GM23338 (cell line): ENCODE measurements around the gene ECE1. TPM values are rescaled to one million over a fixed set of nuclear protein-coding genes. Genes with fewer than 3 reads are reported as not detected.

ENCODE experiments used
- ATAC-seq: fragments of 200-7000 bp; cut with Tn5 transposase; 3 replicates; pipeline ENCODE4 v1.9.1; 2020
- DNase-seq: peaks from one replicate; pipeline ENCODE4 v3.0.0-alpha.2; 2015; ENCODE audit warnings: low spot score
- H2AFZ ChIP-seq: fragments of 200-600 bp; sonication (generic); 2 replicates; pipeline ENCODE4 v1.8.0; 2016; ENCODE audit warnings: antibody characterized with exemption, mild to moderate bottlenecking, moderate library complexity
- H3F3A ChIP-seq: fragments of 200-600 bp; sonication (generic); replicated peaks from 2 replicates; pipeline ENCODE4 v1.8.0; 2017; ENCODE audit warnings: antibody characterized with exemption, mixed run types, low read depth
- H3K27ac ChIP-seq: fragments of 200-600 bp; sonication (generic); 2 replicates; pipeline ENCODE4 v1.6.1; 2016; ENCODE audit warnings: low read depth
- H3K27me3 ChIP-seq: fragments of 200-600 bp; sonication (generic); 2 replicates; pipeline ENCODE4 v1.8.0; 2016; ENCODE audit warnings: mild to moderate bottlenecking, mixed run types, moderate library complexity; ENCODE audit not compliant: insufficient read depth
- H3K36me3 ChIP-seq: fragments of 200-600 bp; sonication (generic); 2 replicates; pipeline ENCODE4 v1.8.0; 2016; ENCODE audit warnings: mild to moderate bottlenecking; ENCODE audit not compliant: insufficient read depth
- H3K4me1 ChIP-seq: fragments of 200-600 bp; sonication (generic); 2 replicates; pipeline ENCODE4 v1.8.0; 2016; ENCODE audit warnings: mild to moderate bottlenecking, moderate library complexity; ENCODE audit not compliant: insufficient read depth
- H3K4me2 ChIP-seq: fragments of 200-600 bp; sonication (generic); 2 replicates; pipeline ENCODE4 v1.7.1; 2017; ENCODE audit warnings: mixed run types
- H3K4me3 ChIP-seq: fragments of 200-600 bp; sonication (generic); 2 replicates; pipeline ENCODE4 v1.6.1; 2016; ENCODE audit warnings: mixed run types
- H3K79me2 ChIP-seq: fragments of 200-600 bp; sonication (generic); replicated peaks from 2 replicates; pipeline ENCODE4 v1.8.0; 2017; ENCODE audit warnings: mild to moderate bottlenecking; ENCODE audit not compliant: insufficient read depth
- H3K9me2 ChIP-seq: fragments of 200-600 bp; sonication (generic); 2 replicates; pipeline ENCODE4 v1.8.0; 2017; ENCODE audit not compliant: insufficient read depth
- H4K20me1 ChIP-seq: fragments of 200-600 bp; sonication (generic); replicated peaks from 2 replicates; pipeline ENCODE4 v1.8.0; 2017; ENCODE audit warnings: mild to moderate bottlenecking; ENCODE audit not compliant: insufficient read depth
- H3K27ac Mint-ChIP-seq: 2 replicates; pipeline ENCODE4 v1.8.0; 2020; ENCODE audit warnings: inconsistent platforms, mild to moderate bottlenecking, moderate library complexity, mixed read lengths
- H3K27me3 Mint-ChIP-seq: 3 replicates; pipeline ENCODE4 v1.8.0; 2022; ENCODE audit warnings: low read depth, mild to moderate bottlenecking, moderate library complexity, mixed read lengths, inconsistent platforms; ENCODE audit not compliant: insufficient read depth, poor library complexity
- H3K36me3 Mint-ChIP-seq: 3 replicates; pipeline ENCODE4 v1.8.0; 2021; ENCODE audit warnings: low read depth, mild to moderate bottlenecking, inconsistent platforms, moderate library complexity, mixed read lengths
- H3K4me1 Mint-ChIP-seq: 3 replicates; pipeline ENCODE4 v1.8.0; 2020; ENCODE audit warnings: mild to moderate bottlenecking, inconsistent platforms, mixed read lengths
- H3K4me3 Mint-ChIP-seq: 3 replicates; pipeline ENCODE4 v1.8.0; 2021; ENCODE audit warnings: moderate library complexity, mild to moderate bottlenecking, inconsistent platforms, mixed read lengths
- H3K9me3 Mint-ChIP-seq: 3 replicates; pipeline ENCODE4 v1.8.0; 2020; ENCODE audit warnings: moderate library complexity, mild to moderate bottlenecking, inconsistent platforms, mixed read lengths
- CREB1 ChIP-seq: fragments of 250-450 bp; sonication (Bioruptor Pico); IDR thresholded peaks from 2 replicates; pipeline ENCODE4 v1.5.0; 2020; ENCODE audit warnings: low read depth, mild to moderate bottlenecking, moderate library complexity
- EZH2 ChIP-seq: fragments of 200-600 bp; sonication (generic); IDR thresholded peaks from one replicate; pipeline ENCODE4 v1.8.0; 2017; ENCODE audit warnings: antibody characterized with exemption, mild to moderate bottlenecking, low read depth; ENCODE audit not compliant: unreplicated experiment
- EZH2phosphoT487 ChIP-seq: fragments of 200-600 bp; sonication (generic); IDR thresholded peaks from one replicate; pipeline ENCODE4 v1.8.1; 2018; ENCODE audit warnings: antibody characterized with exemption; ENCODE audit not compliant: unreplicated experiment
- NANOG ChIP-seq: IDR thresholded peaks from 2 replicates; pipeline ENCODE4 v1.6.1; 2016; ENCODE audit warnings: antibody characterized with exemption, borderline replicate concordance
- POLR2AphosphoS5 ChIP-seq: IDR thresholded peaks from 2 replicates; pipeline ENCODE4 v1.6.1; 2016; ENCODE audit warnings: antibody characterized with exemption, low read depth
- STAT1 ChIP-seq: IDR thresholded peaks from one replicate; pipeline ENCODE4 v1.6.1; 2016; ENCODE audit warnings: antibody characterized with exemption; ENCODE audit not compliant: unreplicated experiment
- ZNF114 ChIP-seq: fragments of 250-450 bp; sonication (Bioruptor Pico); IDR thresholded peaks from 2 replicates; pipeline ENCODE4 v1.5.0; 2020; ENCODE audit warnings: mild to moderate bottlenecking, moderate library complexity
- ZNF331 ChIP-seq: fragments of 250-450 bp; sonication (Bioruptor Pico); IDR thresholded peaks from 2 replicates; pipeline ENCODE4 v1.5.0; 2020; ENCODE audit warnings: low read depth, mild to moderate bottlenecking, moderate library complexity
- polyA plus RNA-seq: library from polyadenylated mRNA; unstranded; fragments of >200 nt; fragmentation: Nextera tagmentation; extraction: Ambion mirVana; gene quantifications from 2 replicates; pipeline ENCODE4 v1.2.1, GENCODE V29; 2016
- total RNA-seq: library from RNA; depleted of rRNA; stranded (reverse); fragments of >200 nt; shearing (Covaris generic); gene quantifications from 2 replicates; pipeline ENCODE4 v1.2.3, GENCODE V29; 2014
- TF ChIP-seq, protein P1 (sequence below): fragments of 250-450 bp; sonication (Bioruptor Pico); IDR thresholded peaks from 2 replicates; pipeline ENCODE4 v1.5.0; 2020; ENCODE audit warnings: mild to moderate bottlenecking, moderate library complexity
- TF ChIP-seq, protein P2 (sequence below), 2 experiments: fragments of 200-600 bp in 1 of 2; sonication (generic) in 1 of 2; conservative IDR thresholded peaks; 2 replicates each; pipeline versions ENCODE4 v1.5.1 to v1.6.1; 2016 to 2017; ENCODE audit warnings: antibody characterized with exemption in 2 of 2, low read depth in 2 of 2, mild to moderate bottlenecking in 2 of 2, moderate library complexity in 1 of 2
- TF ChIP-seq, protein P3 (sequence below): IDR thresholded peaks from one replicate; pipeline ENCODE4 v1.6.1; 2018; ENCODE audit warnings: antibody characterized with exemption; ENCODE audit not compliant: unreplicated experiment

ECE1 gene
- total and polyA plus RNA-seq, 2 experiments from 2014 or later = 11.0 to 45.0 TPM

DNA sequence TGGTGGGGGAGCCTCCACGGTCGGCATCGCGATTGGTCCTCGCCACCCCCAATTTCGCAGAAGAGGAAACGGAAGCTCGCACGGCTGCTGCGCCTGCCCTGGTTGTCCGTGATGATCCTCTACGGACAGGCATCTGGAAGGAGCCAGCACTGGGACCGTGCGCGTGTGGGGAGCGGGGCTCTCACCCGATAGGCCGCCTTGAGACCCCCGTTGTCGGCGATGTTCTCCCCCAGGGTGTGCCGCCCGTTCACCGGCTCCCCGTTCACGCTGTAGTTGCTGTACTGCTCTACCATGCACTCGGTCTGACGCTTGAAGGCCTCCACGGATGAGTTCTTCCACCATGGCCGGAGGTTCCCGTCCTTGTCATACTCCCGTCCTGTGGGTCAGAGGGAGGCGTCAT lies 65.2 kb downstream of the ECE1 start (continued):
- TF ChIP-seq, protein P1, sequence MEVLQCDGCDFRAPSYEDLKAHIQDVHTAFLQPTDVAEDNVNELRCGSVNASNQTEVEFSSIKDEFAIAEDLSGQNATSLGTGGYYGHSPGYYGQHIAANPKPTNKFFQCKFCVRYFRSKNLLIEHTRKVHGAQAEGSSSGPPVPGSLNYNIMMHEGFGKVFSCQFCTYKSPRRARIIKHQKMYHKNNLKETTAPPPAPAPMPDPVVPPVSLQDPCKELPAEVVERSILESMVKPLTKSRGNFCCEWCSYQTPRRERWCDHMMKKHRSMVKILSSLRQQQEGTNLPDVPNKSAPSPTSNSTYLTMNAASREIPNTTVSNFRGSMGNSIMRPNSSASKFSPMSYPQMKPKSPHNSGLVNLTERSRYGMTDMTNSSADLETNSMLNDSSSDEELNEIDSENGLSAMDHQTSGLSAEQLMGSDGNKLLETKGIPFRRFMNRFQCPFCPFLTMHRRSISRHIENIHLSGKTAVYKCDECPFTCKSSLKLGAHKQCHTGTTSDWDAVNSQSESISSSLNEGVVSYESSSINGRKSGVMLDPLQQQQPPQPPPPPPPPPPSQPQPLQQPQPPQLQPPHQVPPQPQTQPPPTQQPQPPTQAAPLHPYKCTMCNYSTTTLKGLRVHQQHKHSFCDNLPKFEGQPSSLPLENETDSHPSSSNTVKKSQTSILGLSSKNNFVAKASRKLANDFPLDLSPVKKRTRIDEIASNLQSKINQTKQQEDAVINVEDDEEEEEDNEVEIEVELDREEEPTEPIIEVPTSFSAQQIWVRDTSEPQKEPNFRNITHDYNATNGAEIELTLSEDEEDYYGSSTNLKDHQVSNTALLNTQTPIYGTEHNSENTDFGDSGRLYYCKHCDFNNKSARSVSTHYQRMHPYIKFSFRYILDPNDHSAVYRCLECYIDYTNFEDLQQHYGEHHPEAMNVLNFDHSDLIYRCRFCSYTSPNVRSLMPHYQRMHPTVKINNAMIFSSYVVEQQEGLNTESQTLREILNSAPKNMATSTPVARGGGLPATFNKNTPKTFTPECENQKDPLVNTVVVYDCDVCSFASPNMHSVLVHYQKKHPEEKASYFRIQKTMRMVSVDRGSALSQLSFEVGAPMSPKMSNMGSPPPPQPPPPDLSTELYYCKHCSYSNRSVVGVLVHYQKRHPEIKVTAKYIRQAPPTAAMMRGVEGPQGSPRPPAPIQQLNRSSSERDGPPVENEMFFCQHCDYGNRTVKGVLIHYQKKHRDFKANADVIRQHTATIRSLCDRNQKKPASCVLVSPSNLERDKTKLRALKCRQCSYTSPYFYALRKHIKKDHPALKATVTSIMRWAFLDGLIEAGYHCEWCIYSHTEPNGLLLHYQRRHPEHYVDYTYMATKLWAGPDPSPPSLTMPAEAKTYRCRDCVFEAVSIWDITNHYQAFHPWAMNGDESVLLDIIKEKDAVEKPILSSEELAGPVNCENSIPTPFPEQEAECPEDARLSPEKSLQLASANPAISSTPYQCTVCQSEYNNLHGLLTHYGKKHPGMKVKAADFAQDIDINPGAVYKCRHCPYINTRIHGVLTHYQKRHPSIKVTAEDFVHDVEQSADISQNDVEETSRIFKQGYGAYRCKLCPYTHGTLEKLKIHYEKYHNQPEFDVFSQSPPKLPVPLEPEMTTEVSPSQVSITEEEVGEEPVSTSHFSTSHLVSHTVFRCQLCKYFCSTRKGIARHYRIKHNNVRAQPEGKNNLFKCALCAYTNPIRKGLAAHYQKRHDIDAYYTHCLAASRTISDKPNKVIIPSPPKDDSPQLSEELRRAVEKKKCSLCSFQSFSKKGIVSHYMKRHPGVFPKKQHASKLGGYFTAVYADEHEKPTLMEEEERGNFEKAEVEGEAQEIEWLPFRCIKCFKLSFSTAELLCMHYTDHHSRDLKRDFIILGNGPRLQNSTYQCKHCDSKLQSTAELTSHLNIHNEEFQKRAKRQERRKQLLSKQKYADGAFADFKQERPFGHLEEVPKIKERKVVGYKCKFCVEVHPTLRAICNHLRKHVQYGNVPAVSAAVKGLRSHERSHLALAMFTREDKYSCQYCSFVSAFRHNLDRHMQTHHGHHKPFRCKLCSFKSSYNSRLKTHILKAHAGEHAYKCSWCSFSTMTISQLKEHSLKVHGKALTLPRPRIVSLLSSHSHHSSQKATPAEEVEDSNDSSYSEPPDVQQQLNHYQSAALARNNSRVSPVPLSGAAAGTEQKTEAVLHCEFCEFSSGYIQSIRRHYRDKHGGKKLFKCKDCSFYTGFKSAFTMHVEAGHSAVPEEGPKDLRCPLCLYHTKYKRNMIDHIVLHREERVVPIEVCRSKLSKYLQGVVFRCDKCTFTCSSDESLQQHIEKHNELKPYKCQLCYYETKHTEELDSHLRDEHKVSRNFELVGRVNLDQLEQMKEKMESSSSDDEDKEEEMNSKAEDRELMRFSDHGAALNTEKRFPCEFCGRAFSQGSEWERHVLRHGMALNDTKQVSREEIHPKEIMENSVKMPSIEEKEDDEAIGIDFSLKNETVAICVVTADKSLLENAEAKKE (CRISPR knock-in tag) = no peak
- TF ChIP-seq, protein P2, sequence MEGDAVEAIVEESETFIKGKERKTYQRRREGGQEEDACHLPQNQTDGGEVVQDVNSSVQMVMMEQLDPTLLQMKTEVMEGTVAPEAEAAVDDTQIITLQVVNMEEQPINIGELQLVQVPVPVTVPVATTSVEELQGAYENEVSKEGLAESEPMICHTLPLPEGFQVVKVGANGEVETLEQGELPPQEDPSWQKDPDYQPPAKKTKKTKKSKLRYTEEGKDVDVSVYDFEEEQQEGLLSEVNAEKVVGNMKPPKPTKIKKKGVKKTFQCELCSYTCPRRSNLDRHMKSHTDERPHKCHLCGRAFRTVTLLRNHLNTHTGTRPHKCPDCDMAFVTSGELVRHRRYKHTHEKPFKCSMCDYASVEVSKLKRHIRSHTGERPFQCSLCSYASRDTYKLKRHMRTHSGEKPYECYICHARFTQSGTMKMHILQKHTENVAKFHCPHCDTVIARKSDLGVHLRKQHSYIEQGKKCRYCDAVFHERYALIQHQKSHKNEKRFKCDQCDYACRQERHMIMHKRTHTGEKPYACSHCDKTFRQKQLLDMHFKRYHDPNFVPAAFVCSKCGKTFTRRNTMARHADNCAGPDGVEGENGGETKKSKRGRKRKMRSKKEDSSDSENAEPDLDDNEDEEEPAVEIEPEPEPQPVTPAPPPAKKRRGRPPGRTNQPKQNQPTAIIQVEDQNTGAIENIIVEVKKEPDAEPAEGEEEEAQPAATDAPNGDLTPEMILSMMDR (conservative IDR thresholded peaks at IDR 0.05; ENCODE audit: low read depth in 2 of 2) = no peak
- TF ChIP-seq ZNF114 (CRISPR knock-in tag) (no peak), EZH2phosphoT487 (no peak), NANOG (no peak), STAT1 (no peak)

DNA sequence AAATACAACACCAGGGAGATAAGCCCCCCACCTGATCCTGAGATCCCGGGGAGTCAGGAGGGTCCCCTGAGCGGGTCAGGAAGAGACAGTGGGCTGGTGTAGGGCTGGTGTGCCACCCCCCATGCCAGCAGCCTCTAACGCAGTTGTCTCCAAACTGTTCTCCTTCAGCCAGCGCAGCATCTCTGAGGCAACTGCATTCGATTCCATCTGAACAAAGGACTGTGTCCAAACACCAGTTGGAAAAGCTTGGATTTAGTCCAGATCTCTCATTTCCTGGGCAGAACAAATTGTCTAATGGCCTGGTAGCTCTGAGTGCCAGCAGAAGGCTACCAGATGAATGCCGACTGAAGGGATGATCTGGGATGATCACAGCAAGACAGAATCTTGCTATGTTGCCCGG lies 69.4 kb downstream of the ECE1 start:
- H3K27ac Mint-ChIP-seq = no peak overlapping the region
- no peak for TF ChIP-seq ZNF331 (CRISPR knock-in tag)
- TF ChIP-seq, protein P2 (conservative IDR thresholded peaks at IDR 0.05; ENCODE audit: low read depth in 2 of 2) = no peak
- no peak for TF ChIP-seq NANOG
- no peak for TF ChIP-seq STAT1
- TF ChIP-seq POLR2AphosphoS5 = no peak
- no peak for TF ChIP-seq CREB1 (CRISPR knock-in tag)
- TF ChIP-seq ZNF114 (CRISPR knock-in tag) = no peak
- no peak for TF ChIP-seq EZH2
- TF ChIP-seq, protein P3, sequence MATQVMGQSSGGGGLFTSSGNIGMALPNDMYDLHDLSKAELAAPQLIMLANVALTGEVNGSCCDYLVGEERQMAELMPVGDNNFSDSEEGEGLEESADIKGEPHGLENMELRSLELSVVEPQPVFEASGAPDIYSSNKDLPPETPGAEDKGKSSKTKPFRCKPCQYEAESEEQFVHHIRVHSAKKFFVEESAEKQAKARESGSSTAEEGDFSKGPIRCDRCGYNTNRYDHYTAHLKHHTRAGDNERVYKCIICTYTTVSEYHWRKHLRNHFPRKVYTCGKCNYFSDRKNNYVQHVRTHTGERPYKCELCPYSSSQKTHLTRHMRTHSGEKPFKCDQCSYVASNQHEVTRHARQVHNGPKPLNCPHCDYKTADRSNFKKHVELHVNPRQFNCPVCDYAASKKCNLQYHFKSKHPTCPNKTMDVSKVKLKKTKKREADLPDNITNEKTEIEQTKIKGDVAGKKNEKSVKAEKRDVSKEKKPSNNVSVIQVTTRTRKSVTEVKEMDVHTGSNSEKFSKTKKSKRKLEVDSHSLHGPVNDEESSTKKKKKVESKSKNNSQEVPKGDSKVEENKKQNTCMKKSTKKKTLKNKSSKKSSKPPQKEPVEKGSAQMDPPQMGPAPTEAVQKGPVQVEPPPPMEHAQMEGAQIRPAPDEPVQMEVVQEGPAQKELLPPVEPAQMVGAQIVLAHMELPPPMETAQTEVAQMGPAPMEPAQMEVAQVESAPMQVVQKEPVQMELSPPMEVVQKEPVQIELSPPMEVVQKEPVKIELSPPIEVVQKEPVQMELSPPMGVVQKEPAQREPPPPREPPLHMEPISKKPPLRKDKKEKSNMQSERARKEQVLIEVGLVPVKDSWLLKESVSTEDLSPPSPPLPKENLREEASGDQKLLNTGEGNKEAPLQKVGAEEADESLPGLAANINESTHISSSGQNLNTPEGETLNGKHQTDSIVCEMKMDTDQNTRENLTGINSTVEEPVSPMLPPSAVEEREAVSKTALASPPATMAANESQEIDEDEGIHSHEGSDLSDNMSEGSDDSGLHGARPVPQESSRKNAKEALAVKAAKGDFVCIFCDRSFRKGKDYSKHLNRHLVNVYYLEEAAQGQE = no peak

More for the DNA sequence above, 69.4 kb downstream of the ECE1 start:
- H3K27me3 ChIP-seq = no peaks in the 10 kb centered on the region
- H3K36me3 Mint-ChIP-seq = peaks cover 9% of the 10 kb centered on the region
- no peak overlapping the region for H3K4me3 Mint-ChIP-seq
- H3K27me3 Mint-ChIP-seq = peaks cover 15% of the 10 kb centered on the region
- no peak overlapping the region for H2AFZ ChIP-seq
- no peaks in the 10 kb centered on the region for H3K9me2 ChIP-seq
- H4K20me1 ChIP-seq = no peaks in the 10 kb centered on the region; the same call in 1 of the 2 replicates
- peaks cover 7% of the 10 kb centered on the region; the same call in 1 of the 2 replicates for H3K4me1 ChIP-seq
- H3K9me3 Mint-ChIP-seq = no peaks in the 10 kb centered on the region
- peaks cover 6% of the 10 kb centered on the region; the same call in 2 of the 3 replicates for H3K4me1 Mint-ChIP-seq
- no peak overlapping the region for H3K4me2 ChIP-seq
- no peaks in the 10 kb centered on the region for H3K36me3 ChIP-seq
- H3K27ac ChIP-seq = no peak overlapping the region
- DNase-seq (no peak), ATAC-seq (no peak)
- 0 out of 2 replicates have a peak, but pooled peaks cover 9% of the 10 kb centered on the region for H3F3A ChIP-seq
- no peaks in the 10 kb centered on the region for H3K79me2 ChIP-seq
- H3K4me3 ChIP-seq = no peak overlapping the region
